SIG-M5 (cell line): Measurements from ENCODE around the gene FRG2B.
"Not testable (repeated sequence)": the region's sequence is repeated elsewhere in the genome, so short reads cannot be mapped to it uniquely, and the experiment has no call there.

ENCODE experiments used
- DNase-seq: peaks from one replicate; lab custom pipeline; 2025; lab: John Stamatoyannopoulos, UW

Gene FRG2B

DNA sequence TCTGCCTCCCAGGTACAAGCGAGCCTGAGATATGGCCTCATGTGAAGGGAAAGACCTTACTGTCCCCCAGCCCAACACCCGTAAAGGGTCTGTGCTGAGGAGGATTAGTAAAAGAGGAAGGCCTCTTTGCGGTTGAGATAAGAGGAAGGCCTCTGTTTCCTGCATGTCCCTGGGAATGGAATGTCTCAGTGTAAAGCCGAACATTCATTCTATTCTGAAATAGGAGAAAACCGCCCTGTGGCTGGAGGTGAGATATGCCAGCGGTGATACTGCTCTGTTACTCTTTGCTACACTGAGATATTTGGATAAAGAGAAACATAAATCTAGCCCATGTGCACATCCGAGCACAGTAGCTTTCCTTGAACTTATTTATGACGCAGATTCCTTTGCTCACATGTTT, 26.7 kb downstream of the FRG2B start:
- DNase-seq, result not testable (repeated sequence)

DNA sequence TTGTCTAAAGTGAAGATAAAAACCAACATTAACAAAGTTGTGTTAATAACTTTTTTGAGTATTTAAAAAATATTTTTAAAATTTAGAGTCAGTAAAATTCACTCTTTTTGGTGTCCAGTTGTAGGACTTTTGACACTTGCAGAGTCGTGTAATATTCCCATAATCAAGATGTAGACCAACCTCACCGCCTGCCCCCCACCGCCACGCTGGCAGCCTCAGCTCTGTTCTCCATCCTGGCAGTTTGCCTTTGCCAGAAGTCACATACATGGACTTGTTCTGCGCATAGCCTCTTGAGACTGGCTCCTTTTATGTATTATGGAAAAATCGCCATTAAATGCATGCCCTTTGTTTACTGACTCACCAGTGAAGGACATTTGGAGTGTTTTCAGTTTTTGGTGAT, 33.9 kb downstream of the FRG2B start:
- DNase-seq, result no peak

DNA sequence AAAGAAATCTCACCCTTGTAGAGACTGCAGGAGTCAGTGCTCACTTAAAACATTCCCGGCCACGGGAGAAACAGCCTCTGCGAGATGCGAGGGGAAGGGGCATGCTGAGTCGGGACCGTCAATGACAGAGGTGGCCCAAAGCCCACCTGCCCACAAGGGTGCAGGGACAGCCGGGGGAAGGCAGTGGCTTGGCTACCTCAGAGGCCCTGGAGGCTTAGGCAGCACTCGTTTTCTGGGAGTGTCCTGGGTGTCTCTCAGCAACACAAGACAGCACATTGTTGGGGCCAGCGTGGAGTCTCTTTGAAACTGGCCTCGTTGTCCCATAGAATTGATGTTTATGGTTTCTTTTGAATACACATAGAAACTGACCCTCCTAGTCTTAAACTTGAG, 35.6 kb downstream of the FRG2B start:
- DNase-seq, result no peak

DNA sequence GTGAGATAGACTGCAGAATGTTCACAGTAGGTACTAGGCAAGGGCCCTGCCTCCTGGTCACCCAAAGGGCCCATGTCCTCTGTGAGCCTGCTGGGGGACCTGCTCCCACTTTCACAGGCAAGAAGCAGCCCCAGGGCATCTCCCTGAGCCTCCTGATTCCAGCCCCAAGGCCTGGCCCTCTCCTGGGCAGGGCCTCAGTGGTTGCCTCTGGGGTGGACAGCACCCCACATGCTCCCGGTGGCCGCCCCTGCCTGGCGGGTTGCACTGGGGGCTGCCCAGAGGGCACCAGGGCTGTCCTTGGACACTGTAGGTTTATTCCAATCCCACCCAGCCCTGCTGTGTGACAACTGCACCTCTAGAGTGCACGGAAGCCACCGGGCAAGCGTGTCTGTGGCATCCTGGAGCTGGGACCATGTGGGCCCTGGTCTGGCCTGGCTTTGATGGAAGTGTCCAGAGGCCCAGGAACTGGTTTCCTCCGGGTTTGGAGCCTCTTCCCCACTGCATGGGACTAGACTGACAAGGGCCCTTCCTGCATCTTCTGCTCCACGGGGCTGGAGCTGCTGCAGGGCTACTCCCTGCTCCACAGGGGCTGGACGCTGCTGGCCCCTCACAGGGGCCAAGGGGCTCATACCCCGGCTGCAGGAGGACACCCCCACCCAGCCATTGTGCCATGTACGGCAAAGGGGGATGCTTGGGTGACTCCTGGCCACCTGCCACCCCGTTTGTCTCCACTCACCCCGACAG, 36.2 kb downstream of the FRG2B start:
- DNase-seq, result no peak

DNA sequence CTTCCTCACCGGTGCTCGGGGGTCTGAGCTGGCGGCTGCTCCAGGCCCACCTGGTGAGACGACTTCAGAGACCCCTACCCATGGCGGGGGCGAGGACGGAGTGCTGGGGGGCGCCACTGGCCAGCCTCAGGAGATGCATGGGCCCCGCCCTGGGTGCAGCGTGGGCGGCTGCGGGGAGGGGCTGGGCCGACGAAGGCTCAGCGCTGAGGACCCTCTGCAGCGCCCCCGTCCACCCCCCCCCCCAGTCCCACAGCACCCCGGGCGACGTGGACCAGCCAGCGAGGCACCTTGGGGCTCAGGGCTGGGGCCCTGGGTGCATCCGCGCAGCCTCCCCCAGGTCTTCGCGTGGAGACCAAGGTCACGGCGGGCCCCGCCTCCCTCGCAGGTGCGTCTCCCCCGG, 49.6 kb downstream of the FRG2B start:
- not testable (repeated sequence) for DNase-seq
